Activated CD4-positive, alpha-beta T cell treated with anti-CD3 and anti-CD28 coated beads, Interleukin-2, Interleukin-4, amounts not matched to agents 100 ng/mL and 50 ng/mL, durations not matched to agents 16 hours and 8 hours (primary cell): Measurements from ENCODE around the gene CACNA2D3.
"Not testable (repeated sequence)": the region's sequence is repeated elsewhere in the genome, so short reads cannot be mapped to it uniquely, and the experiment has no call there.

ENCODE experiments used
- DNase-seq: peaks from one replicate; pipeline ENCODE4 v3.0.0-alpha.2; 2020; ENCODE audit warnings: low spot score

The CACNA2D3 gene

GRCh38 chr3:54965746-54966145 is 843.4 kb downstream of the CACNA2D3 start:
- DNase-seq = no peak

- DNase-seq = no peak
Measured at GRCh38 chr3:54966979-54967378, 844.6 kb downstream of the CACNA2D3 start.

DNA sequence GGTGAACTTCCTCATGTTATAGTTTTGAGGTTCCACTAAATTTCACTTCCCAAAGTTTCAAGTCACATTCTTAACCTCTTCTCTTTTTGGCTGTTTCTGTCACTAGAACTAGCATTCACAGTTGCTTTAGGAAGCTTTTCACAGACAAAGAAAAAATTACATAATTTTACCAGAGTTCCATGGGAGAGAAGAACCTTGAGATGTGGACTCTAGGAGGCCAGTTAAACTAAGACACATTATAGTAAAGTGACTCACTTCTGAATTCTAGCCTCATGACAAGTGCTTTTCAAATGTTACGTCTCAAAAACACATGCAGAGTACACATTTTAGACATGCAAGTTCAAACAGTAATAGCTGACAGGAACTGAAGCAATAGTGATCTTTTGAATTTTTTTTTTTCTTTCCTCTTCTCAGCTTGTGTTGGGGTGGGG is 845.4 kb downstream of the CACNA2D3 start:
- no peak for DNase-seq

GRCh38 chr3:54968546-54969172 is 846.3 kb downstream of the CACNA2D3 start:
- DNase-seq = no peak

GRCh38 chr3:54969652-54970051 is 847.3 kb downstream of the CACNA2D3 start:
- DNase-seq = no peak

- no peak for DNase-seq
Measured at GRCh38 chr3:54970895-54971294, 848.5 kb downstream of the CACNA2D3 start.

- DNase-seq = no peak
Measured at GRCh38 chr3:54977439-54977838, 855.1 kb downstream of the CACNA2D3 start.

GRCh38 chr3:54977946-54978345 is 855.6 kb downstream of the CACNA2D3 start:
- DNase-seq = not testable (repeated sequence)

- no peak for DNase-seq
Measured at GRCh38 chr3:54982807-54983206, 860.5 kb downstream of the CACNA2D3 start.

DNA sequence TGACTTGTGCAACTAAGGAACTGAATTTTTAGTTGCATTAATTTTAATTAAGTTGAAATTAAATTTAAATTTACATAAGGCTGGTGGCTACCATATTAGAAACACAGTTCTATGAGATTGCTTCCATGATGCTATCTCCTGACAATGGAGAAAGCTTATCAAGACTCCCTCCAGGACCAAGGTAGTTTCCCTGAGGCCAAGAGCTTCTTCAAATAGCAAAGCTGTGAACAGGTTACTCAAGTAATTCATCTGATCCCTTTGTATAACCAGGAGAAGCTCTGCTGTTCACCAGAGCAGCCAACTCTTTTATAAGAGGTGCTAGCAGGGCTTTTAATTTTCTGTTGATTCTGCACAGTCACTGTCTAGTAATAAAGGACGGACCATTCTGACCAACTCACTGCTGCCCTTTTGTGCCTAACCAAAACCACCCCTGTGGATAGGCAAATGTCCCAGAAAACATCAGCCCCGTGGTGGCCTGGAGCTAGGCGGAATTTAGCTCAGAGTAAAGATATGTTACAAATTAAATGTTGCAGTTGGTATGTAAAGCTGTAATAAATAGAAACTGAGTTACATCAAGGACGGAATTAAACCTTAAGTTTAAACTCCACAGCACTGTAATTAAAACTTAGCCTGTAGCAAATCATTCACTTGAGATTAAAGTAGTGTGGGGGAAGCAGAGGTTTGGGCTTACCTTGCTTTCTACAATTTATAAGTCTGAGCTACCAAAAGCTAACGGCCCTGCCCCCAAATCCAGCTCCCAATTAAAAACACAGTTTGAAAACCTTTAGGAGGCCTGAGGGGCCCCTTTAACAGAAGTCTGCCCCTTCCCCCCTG is 861.1 kb downstream of the CACNA2D3 start:
- no peak for DNase-seq

DNA sequence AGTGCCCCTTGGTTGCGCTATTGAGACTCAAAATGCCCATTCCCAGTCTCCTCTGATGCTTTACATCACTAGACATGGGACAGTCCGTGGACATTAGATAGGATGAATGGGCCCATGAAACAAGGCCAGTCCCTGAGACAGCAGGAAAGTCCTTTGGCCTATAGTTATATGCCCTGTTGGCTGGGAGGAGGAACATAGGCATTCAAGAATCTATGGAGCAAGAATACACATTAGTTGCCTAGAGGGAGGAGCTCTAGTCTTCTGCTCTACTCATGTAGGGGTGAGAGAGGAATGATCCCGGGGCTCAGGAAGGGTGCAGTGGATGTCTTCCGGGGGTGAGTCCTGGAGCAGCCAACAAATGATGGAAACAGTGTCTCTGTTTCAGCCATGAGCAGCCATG is 863.5 kb downstream of the CACNA2D3 start:
- no peak for DNase-seq

DNA sequence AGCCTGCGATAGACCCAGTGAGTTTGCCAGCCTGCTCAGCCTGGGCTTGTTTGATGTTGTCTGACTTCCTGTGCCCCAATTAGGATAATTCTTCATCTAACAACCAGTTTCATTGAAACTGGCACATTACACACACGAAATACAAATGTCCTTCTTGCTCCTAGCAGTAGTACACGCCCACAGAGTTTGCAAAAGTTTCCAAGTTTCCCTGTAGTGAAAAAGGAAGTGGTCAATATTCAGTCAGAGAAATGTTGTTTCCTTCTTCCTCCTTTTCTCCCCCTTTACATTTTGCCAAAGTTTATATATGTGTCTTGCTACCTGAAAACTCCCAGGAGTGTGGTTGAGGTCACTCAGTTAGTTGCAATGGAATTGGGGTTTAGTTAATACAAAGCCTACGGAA is 863.9 kb downstream of the CACNA2D3 start:
- no peak for DNase-seq

DNA sequence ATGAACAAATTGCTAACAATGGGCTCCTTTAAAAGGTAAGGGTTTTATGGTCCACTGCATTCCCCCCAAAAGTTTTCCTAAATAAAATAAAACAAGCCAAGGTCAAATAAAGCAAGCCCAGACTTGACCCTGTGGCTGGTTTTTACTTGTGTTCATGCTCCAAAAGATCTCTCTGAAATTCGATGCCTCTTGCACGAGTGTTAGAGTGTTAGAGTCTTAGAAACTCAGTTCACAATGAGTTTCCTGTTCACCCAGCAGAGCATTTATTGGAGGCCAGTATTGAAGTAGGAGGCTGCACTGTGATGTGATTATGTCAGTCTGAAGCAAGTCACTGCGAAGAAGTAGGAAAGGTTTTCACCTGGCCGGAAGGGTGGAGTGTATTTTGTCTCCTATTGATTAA is 865.4 kb downstream of the CACNA2D3 start:
- DNase-seq = no peak

DNA sequence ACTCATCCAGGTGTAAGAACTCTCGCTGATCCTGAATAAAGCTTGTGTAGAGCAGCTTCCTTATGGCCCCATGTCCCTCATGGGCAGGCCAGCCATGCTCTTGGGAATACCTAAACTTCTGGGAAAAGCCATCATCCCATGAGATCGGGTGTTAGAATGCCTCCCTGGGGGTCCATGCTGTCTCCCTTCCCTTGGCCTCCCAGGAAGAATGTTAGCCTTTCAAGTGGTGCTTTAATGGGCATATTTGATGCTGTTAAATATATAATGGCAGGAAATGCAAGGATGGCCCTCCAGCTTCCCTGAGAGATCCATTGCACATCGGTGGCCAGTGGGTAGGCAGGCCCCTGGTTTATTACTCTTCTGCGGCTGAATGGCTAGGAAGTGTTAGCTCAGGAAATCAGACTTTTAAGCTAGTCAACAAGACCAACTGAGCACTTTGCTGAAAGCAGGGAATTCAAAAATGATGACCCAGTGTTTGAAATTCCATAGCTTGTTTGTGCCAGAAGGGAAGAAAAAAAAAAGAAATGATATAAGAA is 866.0 kb downstream of the CACNA2D3 start:
- no peak for DNase-seq

DNA sequence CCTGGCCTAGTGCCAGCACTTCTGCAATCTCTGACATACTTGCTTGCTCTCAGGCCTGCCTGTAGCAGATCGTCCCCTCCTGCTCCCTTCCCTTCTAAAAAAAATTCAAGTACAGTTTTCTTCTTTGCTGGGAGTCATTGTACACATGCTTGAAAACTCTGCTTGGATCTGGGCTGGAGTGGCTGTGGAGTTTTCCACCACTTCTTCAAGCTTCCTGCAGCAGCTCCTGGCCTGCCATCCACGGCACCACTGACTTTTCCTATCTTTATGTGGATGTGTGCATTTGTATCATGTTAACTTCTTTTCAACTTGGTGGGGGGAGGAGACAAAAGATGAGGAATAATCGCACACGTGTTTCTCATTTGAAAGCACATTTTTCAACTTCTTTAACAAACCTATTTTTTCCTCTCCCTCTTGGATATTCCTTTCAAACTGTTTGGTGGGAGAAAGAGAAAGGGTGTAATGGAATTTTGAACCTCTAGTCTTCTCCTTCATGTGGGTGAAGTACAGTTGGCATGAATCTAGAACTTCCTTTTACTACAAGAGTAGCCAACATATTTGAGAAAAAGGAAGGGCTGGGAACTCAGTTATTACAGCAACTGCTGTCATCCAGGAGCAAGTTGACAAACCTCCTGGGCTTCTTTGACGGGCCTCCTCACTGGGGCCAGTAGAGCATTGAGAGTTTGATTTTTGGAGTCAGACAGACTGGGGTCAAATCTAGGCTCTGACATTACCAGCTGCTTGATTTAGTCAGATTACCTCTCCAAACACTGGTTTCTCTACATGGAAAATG is 866.7 kb downstream of the CACNA2D3 start:
- no peak for DNase-seq

DNA sequence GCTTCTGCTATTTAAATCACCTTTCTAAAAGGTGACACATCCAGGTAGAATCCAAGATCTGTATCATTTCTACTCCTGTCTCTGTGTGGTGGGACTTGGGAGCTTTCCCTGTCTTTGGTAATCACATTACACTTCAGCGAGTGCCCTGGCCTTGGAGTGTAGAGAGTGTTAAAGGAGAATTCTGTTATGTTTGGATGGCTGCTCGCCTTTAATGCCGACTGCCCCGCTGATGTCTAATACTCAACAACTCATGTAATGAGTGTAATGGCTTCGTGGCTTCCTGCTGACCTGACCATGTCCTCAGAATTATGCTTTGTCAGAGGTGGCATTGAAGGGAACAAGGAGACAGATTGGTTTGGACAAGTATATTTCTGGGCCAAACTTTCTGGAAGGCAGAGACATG is 871.8 kb downstream of the CACNA2D3 start:
- no peak for DNase-seq

DNA sequence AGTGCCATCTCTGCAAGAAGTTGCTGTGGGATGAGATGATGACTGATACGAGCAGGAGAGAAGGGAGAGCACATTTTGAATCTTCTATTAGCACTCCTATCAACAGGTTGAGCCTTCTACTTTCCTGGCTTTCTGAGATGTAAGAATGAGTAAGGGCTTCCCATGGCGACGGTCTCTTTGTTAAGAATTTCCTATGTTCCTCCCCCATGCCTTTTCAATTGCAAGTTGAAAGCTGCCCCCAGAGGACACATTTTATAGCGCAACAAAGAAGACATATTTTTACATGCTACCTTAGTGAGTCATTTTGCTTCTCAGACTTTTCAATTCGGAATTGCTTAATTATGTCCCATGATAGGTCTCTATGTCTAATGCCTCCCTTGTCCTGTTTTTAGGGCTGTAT is 876.8 kb downstream of the CACNA2D3 start:
- no peak for DNase-seq

- no peak for DNase-seq
Measured at GRCh38 chr3:54999811-55000210, 877.5 kb downstream of the CACNA2D3 start.

- no peak for DNase-seq
Measured at GRCh38 chr3:55000546-55000945, 878.2 kb downstream of the CACNA2D3 start.

- DNase-seq = no peak
Measured at GRCh38 chr3:55000953-55001352, 878.6 kb downstream of the CACNA2D3 start.

GRCh38 chr3:55002416-55002930 is 880.1 kb downstream of the CACNA2D3 start:
- no peak for DNase-seq

GRCh38 chr3:55006244-55006676 is 883.9 kb downstream of the CACNA2D3 start:
- DNase-seq = no peak
